Brain microvascular endothelial cell (primary cell): ENCODE results near the gene IL6ST.
A peak's percentile ranks its signal among the peaks of the same experiment; 100 is the strongest.
"Not testable (repeated sequence)": the region's sequence is repeated elsewhere in the genome, so short reads cannot be mapped to it uniquely, and the experiment has no call there.

Source experiments
- DNase-seq: peaks from one replicate; pipeline ENCODE4 v3.0.0-alpha.2; 2020
- H3K27ac ChIP-seq: fragments of 250-450 bp; sonication (Bioruptor Pico); 2 replicates; pipeline ENCODE4 v1.5.1; 2020; ENCODE audit warnings: mild to moderate bottlenecking, moderate library complexity
- H3K27me3 ChIP-seq: fragments of 250-450 bp; sonication (Bioruptor Pico); replicated peaks from 2 replicates; pipeline ENCODE4 v1.5.1; 2020; ENCODE audit warnings: mild to moderate bottlenecking
- H3K36me3 ChIP-seq: fragments of 250-450 bp; sonication (Bioruptor Pico); replicated peaks from 2 replicates; pipeline ENCODE4 v1.5.1; 2020; ENCODE audit warnings: mild to moderate bottlenecking
- H3K4me3 ChIP-seq: 2 replicates; pipeline ENCODE4 v1.5.1; 2011; ENCODE audit warnings: low read depth, mild to moderate bottlenecking, control low read depth, low read length, moderate library complexity
- CTCF ChIP-seq: IDR thresholded peaks from 2 replicates; pipeline ENCODE4 v1.5.1; 2011; ENCODE audit warnings: low read depth, mild to moderate bottlenecking, moderate library complexity, low read length, control low read depth, inconsistent platforms; ENCODE audit errors: missing control alignments
- in situ Hi-C: cut with HindIII; loops from 2 replicates; pipeline ENCODE4 v1.10.0; 2017; ENCODE audit warnings: low sequenced_read_pairs, low pct_ligation_motif_present

The IL6ST gene

GRCh38 chr5:55993013-55993412, 1.8 kb downstream of the IL6ST start:
- Histone ChIP-seq H3K27ac (peak overlapping the region; percentile 100), H3K27me3 (no peaks in the 10 kb centered on the region), H3K4me3 (peak overlapping the region; percentile 82), H3K36me3 (no peaks in the 10 kb centered on the region)
- TF ChIP-seq CTCF, result no peak
- in situ Hi-C loops, result no loop called here
- DNase-seq, result no peak

GRCh38 chr5:55991768-55992486, 2.8 kb downstream of the IL6ST start:
- H3K27me3 ChIP-seq, result no peaks in the 10 kb centered on the region
- H3K36me3 ChIP-seq, result peaks cover 2% of the 10 kb centered on the region
- no peak overlapping the region for H3K27ac ChIP-seq
- in situ Hi-C loops, result no loop called here
- no peak for DNase-seq
- H3K4me3 ChIP-seq, result peak overlapping the region; percentile 82
- no peak for TF ChIP-seq CTCF

GRCh38 chr5:55990895-55991294, 3.9 kb downstream of the IL6ST start:
- DNase-seq, H3K27me3 ChIP-seq, H3K36me3 ChIP-seq, H3K4me3 ChIP-seq, in situ Hi-C loops, H3K27ac ChIP-seq: not testable (repeated sequence)

GRCh38 chr5:55989860-55990259, 4.9 kb downstream of the IL6ST start:
- DNase-seq, result no peak
- H3K36me3 ChIP-seq, result peaks cover 7% of the 10 kb centered on the region
- TF ChIP-seq CTCF, result no peak
- H3K4me3 ChIP-seq, result no peak overlapping the region
- in situ Hi-C loops, result no loop called here
- H3K27ac ChIP-seq, result no peak overlapping the region
- no peaks in the 10 kb centered on the region for H3K27me3 ChIP-seq

- TF ChIP-seq CTCF, result no peak
- H3K27me3 ChIP-seq, result no peaks in the 10 kb centered on the region
- peaks cover 9% of the 10 kb centered on the region for H3K36me3 ChIP-seq
- no peak overlapping the region for H3K4me3 ChIP-seq
- H3K27ac ChIP-seq, result no peak overlapping the region
- DNase-seq, result no peak
- in situ Hi-C loops, result no loop called here
These were observed 5.7 kb downstream of the IL6ST start for GRCh38 chr5:55988979-55989638.

GRCh38 chr5:55988428-55988827, 6.3 kb downstream of the IL6ST start:
- DNase-seq, H3K27ac ChIP-seq, H3K4me3 ChIP-seq, H3K36me3 ChIP-seq, in situ Hi-C loops, H3K27me3 ChIP-seq: not testable (repeated sequence)
